GM19467 (cell line): ENCODE data around the gene UCN2.

Source experiments
- ATAC-seq: cut with Tn5 transposase; IDR thresholded peaks from one replicate; pipeline ENCODE4 v1.9.1; 2021; ENCODE audit warnings: mild to moderate bottlenecking, moderate library complexity; ENCODE audit not compliant: unreplicated experiment

Gene UCN2

DNA sequence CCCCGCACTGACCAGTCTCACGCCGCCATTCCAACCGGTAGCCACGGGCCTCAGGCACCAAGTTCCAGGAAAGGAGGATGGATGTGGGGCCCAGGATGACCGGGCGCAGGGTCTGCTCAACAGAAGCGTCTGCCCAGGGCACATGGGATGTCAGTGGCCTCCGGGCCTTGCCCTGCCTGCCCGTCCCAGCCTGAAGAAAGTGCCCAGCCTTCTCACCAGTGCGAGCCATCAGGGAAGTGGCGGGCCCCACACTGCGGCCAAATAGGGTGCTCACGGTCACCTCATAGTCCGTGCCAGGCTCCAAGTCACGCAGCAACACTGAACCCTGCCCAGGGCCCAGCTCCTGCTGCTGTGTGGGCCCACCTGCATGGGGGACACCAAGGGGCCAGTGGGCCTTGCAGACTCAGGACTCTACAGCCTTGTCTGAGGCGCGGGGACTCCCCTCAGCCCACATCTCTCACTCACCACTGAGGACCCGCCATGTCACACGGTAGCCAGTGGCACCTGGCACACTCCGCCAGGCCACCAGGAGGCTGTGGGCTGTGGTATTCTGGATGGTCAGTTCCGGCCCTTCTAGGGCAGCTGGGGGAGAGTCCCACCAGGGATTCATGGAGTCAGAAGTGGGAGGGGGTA lies 28.4 kb upstream of the UCN2 start:
- ATAC-seq: no peak

DNA sequence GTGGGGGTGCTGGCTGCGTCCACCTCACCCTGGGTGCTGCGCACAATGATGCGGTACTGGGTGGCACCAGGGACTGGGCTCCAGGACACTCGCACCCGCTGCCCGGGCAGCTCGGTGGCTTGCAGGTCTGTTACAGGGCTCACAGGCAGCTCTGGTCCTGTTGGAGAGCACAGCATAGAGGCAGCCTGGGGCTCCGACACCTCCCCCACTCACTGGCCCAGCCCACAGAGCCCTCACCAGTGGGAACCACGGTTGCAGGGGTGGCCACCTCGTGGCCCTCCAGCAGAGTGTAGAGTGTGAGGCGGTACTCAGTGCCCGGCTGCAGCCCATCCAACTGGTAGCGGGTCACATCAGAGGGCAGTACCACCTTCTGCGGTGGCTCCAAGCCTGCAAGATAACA lies 27.9 kb upstream of the UCN2 start:
- ATAC-seq: no peak

GRCh38 chr3:48588230-48588629 lies 24.6 kb upstream of the UCN2 start:
- no peak for ATAC-seq

- ATAC-seq: no peak
Observed at GRCh38 chr3:48587686-48588085, 24.1 kb upstream of the UCN2 start.

- no peak for ATAC-seq
Observed at GRCh38 chr3:48585411-48585810, 21.8 kb upstream of the UCN2 start.

GRCh38 chr3:48584836-48585235 lies 21.3 kb upstream of the UCN2 start:
- no peak for ATAC-seq

- ATAC-seq: no peak
Observed at GRCh38 chr3:48581621-48582481, 18.3 kb upstream of the UCN2 start.

- no peak for ATAC-seq
Observed at GRCh38 chr3:48576647-48577046, 13.1 kb upstream of the UCN2 start.

GRCh38 chr3:48575366-48575765 lies 11.8 kb upstream of the UCN2 start:
- no peak for ATAC-seq

- ATAC-seq: no peak
Observed at GRCh38 chr3:48573973-48574585, 10.5 kb upstream of the UCN2 start.

DNA sequence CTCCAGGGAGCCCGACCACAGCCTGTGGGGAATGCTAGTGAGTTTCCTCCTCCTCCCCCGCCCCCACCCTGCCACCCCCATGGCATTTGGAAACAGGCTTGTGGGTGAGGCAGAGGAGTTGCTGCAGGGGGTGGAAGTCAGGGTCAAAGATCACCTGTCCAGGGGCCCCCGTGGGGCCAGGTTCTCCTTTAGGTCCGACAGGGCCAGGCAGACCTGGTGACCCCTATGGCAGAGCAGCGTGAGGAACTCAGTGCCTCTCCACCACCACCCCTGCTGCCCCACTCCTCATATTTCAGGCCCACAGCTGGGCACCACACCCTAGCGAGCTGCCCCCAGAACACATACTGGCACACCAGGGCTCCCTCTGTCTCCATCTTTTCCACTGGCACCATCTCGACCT lies 8.9 kb upstream of the UCN2 start:
- no peak for ATAC-seq

GRCh38 chr3:48571938-48572337 lies 8.4 kb upstream of the UCN2 start:
- no peak for ATAC-seq

- ATAC-seq: no peak
Observed at GRCh38 chr3:48569808-48570450, 6.3 kb upstream of the UCN2 start.

- ATAC-seq: no peak
Observed at GRCh38 chr3:48569400-48569799, 5.8 kb upstream of the UCN2 start.

GRCh38 chr3:48568476-48568875 lies 4.9 kb upstream of the UCN2 start:
- ATAC-seq: no peak

DNA sequence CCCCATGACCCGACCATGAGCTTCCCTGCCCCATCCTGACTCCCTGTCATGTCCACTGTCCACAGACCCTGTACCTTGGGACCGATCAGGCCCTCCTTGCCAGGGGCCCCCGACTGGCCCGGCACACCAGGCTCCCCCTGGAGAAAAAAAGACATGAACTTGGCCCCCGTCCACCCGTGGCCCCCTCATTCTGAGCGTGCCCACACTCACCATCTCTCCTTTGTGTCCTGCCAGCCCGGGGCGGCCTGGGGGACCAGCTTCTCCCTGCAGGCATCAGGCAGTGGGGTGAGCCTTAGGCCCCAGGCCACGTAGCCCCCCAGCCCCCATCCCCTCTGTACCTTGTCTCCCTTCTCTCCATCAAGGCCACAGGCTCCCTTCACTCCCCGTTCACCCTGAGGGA lies 3.9 kb upstream of the UCN2 start:
- ATAC-seq: no peak

DNA sequence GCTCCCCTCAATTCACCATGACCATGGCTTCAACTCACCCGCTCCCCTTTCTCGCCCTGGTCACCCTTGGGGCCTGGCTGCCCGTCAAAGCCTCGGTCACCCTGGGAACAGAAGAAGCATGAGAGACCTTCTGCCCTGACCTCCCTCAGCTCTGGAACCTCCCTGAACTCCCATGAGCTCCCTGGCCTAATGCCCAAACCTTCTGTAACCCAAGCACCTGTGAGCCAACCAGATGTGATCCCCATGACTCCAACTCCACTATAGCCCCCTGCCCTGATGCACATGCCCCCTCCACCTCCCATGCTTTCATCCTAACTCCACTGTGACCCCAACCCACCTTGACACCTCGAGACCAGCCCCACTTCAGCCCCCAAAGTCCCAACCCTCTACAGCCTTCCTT lies 3.5 kb upstream of the UCN2 start:
- no peak for ATAC-seq

GRCh38 chr3:48566401-48566760 lies 2.8 kb upstream of the UCN2 start:
- no peak for ATAC-seq

- no peak for ATAC-seq
Observed at GRCh38 chr3:48565591-48566400, 2.2 kb upstream of the UCN2 start.

DNA sequence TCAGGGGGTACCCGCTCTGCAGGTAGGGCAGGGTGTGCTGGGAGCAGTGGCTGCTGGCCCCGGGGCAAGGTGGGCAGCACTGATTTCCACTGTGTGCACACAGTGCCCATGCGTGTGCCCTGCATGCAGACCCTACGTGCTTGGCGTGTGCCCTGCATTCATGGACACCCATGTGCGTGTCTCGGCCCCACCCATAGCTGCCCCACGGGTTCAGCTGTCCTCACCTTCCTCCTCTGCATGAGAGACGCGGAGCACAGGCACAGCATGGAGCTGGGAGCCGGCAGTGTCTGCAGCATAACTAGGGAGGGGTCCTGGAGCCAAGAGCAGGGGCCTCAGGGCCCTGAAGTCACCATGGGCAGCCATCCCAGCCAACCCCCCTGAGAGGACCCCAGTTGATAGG lies 1.6 kb upstream of the UCN2 start:
- ATAC-seq: no peak

GRCh38 chr3:48564667-48565066 lies 1.1 kb upstream of the UCN2 start:
- no peak for ATAC-seq
